HepG2 (cell line): ENCODE measurements around the gene GRAMD4. TPM values are rescaled to one million over a fixed set of nuclear protein-coding genes. Genes with fewer than 3 reads are reported as not detected.
A peak's percentile ranks its signal among the peaks of the same experiment; 100 is the strongest.

ENCODE experiments used
- ARNT2 ChIP-seq: sonication (generic); formaldehyde crosslinking; IDR thresholded peaks from 2 replicates; pipeline ENCODE4 v1.8.0; 2022; ENCODE audit warnings: mild to moderate bottlenecking, low read depth, missing genetic modification reagents, moderate library complexity
- CENPBD1 ChIP-seq: sonication (generic); formaldehyde crosslinking; IDR thresholded peaks from 2 replicates; pipeline ENCODE4 v1.8.0; 2022; ENCODE audit warnings: missing genetic modification reagents, low read depth, mild to moderate bottlenecking, borderline replicate concordance
- CENPX ChIP-seq: sonication (generic); formaldehyde crosslinking; IDR thresholded peaks from 2 replicates; pipeline ENCODE4 v1.9.0; 2021; ENCODE audit warnings: mild to moderate bottlenecking, missing genetic modification reagents, moderate library complexity
- DDIT3 ChIP-seq: sonication (generic); formaldehyde crosslinking; IDR thresholded peaks from 2 replicates; pipeline ENCODE4 v1.4.0; 2020; ENCODE audit warnings: mild to moderate bottlenecking, missing genetic modification reagents
- E2F2 ChIP-seq: sonication (generic); formaldehyde crosslinking; IDR thresholded peaks from 2 replicates; pipeline ENCODE4 v1.4.0; 2020; ENCODE audit warnings: missing genetic modification reagents, borderline replicate concordance
- EED ChIP-seq: sonication (generic); formaldehyde crosslinking; IDR thresholded peaks from 2 replicates; pipeline ENCODE4 v1.5.0; 2020; ENCODE audit warnings: mild to moderate bottlenecking, missing genetic modification reagents
- GABPA ChIP-seq, 2 experiments: IDR thresholded peaks; 2 replicates each; pipeline ENCODE4 v1.6.1; 2011 to 2016; ENCODE audit warnings: low read depth in 2 of 2, low read length in 1 of 2, missing biosample characterization in 1 of 2, missing genetic modification characterization in 1 of 2
- GFI1 ChIP-seq: sonication (generic); formaldehyde crosslinking; IDR thresholded peaks from 2 replicates; pipeline ENCODE4 v1.5.0; 2020; ENCODE audit warnings: missing genetic modification reagents, mild to moderate bottlenecking, borderline replicate concordance
- JDP2 ChIP-seq: sonication (generic); formaldehyde crosslinking; IDR thresholded peaks from 2 replicates; pipeline ENCODE4 v1.8.1; 2022; ENCODE audit warnings: missing genetic modification reagents, borderline replicate concordance
- NR2F2 ChIP-seq: IDR thresholded peaks from 2 replicates; pipeline ENCODE4 v1.6.1; 2012; ENCODE audit warnings: low read depth, inconsistent platforms, borderline replicate concordance
- PBX2 ChIP-seq: IDR thresholded peaks from 2 replicates; pipeline ENCODE4 v1.6.1; 2016; ENCODE audit warnings: control low read depth
- POGZ ChIP-seq: sonication (generic); formaldehyde crosslinking; IDR thresholded peaks from 2 replicates; pipeline ENCODE4 v1.4.0; 2020; ENCODE audit warnings: mild to moderate bottlenecking, missing genetic modification reagents
- SKIL ChIP-seq: sonication (generic); formaldehyde crosslinking; IDR thresholded peaks from 2 replicates; pipeline ENCODE4 v1.8.0; 2022; ENCODE audit warnings: missing genetic modification reagents, mild to moderate bottlenecking, moderate library complexity, borderline replicate concordance
- SRSF9 ChIP-seq: fragments of 200-400 bp; formaldehyde crosslinking; IDR thresholded peaks from 2 replicates; pipeline ENCODE4 v1.6.1; 2018; ENCODE audit warnings: borderline replicate concordance, mild to moderate bottlenecking, low read depth, low read length; ENCODE audit not compliant: insufficient read depth, poor library complexity, severe bottlenecking
- ZBTB10 ChIP-seq: sonication (generic); formaldehyde crosslinking; IDR thresholded peaks from 2 replicates; pipeline ENCODE4 v1.4.0; 2020; ENCODE audit warnings: missing genetic modification reagents, borderline replicate concordance
- ZNF280B ChIP-seq: sonication (generic); formaldehyde crosslinking; IDR thresholded peaks from 2 replicates; pipeline ENCODE4 v1.5.0; 2020; ENCODE audit warnings: missing genetic modification reagents, mild to moderate bottlenecking, borderline replicate concordance
- ZNF562 ChIP-seq: sonication (generic); formaldehyde crosslinking; IDR thresholded peaks from 2 replicates; pipeline ENCODE4 v1.8.0; 2022; ENCODE audit warnings: missing genetic modification reagents, borderline replicate concordance
- polyA plus RNA-seq, 8 experiments: library from polyadenylated mRNA; depleted of rRNA in 3 of 8; stranded (reverse) in 7 of 8; unstranded in 1 of 8; fragments of >200 nt; fragmentation: Illumina TruSeq in 4 of 8; extraction: Trizol in 4 of 8; gene quantifications; 2 replicates each; pipeline versions ENCODE4 v1.2.1 to v1.2.3, GENCODE V29; 2011 to 2016; ENCODE audit warnings: low read depth in 4 of 8, missing spikeins in 1 of 8, mixed read lengths in 1 of 8; ENCODE audit not compliant: insufficient read depth in 1 of 8
- total RNA-seq, 5 experiments: library from RNA; depleted of rRNA; stranded (reverse); fragments of >200 nt; fragmentation: Illumina TruSeq; extraction: Trizol; gene quantifications; 2 replicates each; pipeline ENCODE4 v1.2.3, GENCODE V29; 2016; ENCODE audit warnings: low read depth in 1 of 5

Gene GRAMD4
- total and polyA plus RNA-seq, 2 of the 13 experiments (the other 11 are each of a cell fraction or from before 2014, with no cell fraction given), result 15.2 to 15.7 TPM

- TF ChIP-seq PBX2 (no peak), ZBTB10 (CRISPR knock-in tag) (no peak), JDP2 (CRISPR knock-in tag) (no peak), SRSF9 (no peak), NR2F2 (peak; percentile 54; the same call in 1 of the 2 replicates), DDIT3 (no peak), E2F2 (CRISPR knock-in tag) (no peak), ARNT2 (CRISPR knock-in tag) (no peak), GABPA (IDR thresholded peaks at IDR 0.05; ENCODE audit: low read depth, low read length) (no peak), GABPA (CRISPR knock-in tag; IDR thresholded peaks at IDR 0.05; ENCODE audit: low read depth) (no peak), ZNF562 (CRISPR knock-in tag) (no peak), CENPBD1 (CRISPR knock-in tag) (no peak), ZNF280B (CRISPR knock-in tag) (peak; percentile 15; the same call in 1 of the 2 replicates), EED (CRISPR knock-in tag) (no peak), SKIL (peak; percentile 79), GFI1 (CRISPR knock-in tag) (no peak), CENPX (CRISPR knock-in tag) (no peak), POGZ (CRISPR knock-in tag) (peak; percentile 68; the same call in 1 of the 2 replicates)
Observed at GRCh38 chr22:46638601-46639431, 18.6 kb downstream of the GRAMD4 start (continued).
